ENCODE data around the gene ATP7B. TPM values are rescaled to one million over a fixed set of nuclear protein-coding genes. Genes with fewer than 3 reads are reported as not detected.

The ATP7B gene
- total and polyA plus RNA-seq, 2 donors: 1.2 to 1.8 TPM

- WGBS: 97% methylated on average over 3 of the region's 3 CpGs
- DNase-seq (ENCODE audit: low read depth in 6 of 9, low spot score in 9 of 9): no peak
- H3K9me3 ChIP-seq (ENCODE audit: control insufficient read depth in 2 of 2, insufficient read depth in 1 of 2, low read length in 1 of 2): no peaks in the 10 kb centered on the region
- no peak overlapping the region for H3K4me3 ChIP-seq (ENCODE audit: low read length in 2 of 2)
- H3K27ac ChIP-seq (ENCODE audit: low read depth in 1 of 2, low read length in 1 of 2): no peak overlapping the region
- no peaks in the 10 kb centered on the region for H3K36me3 ChIP-seq (ENCODE audit: control insufficient read depth in 2 of 2, insufficient read depth in 2 of 2, low read length in 1 of 2)
- H3K27me3 ChIP-seq (ENCODE audit: control insufficient read depth in 2 of 2, insufficient read depth in 1 of 2, low read length in 1 of 2): no peaks in the 10 kb centered on the region
- peaks cover 0 to 10% of the 10 kb centered on the region in 2 donors for H3K4me1 ChIP-seq (ENCODE audit: control insufficient read depth in 2 of 2, insufficient read depth in 2 of 2, low read length in 2 of 2)
These were observed 51.5 kb downstream of the ATP7B start for GRCh38 chr13:51959773-51960172.

- H3K9me3 ChIP-seq (ENCODE audit: control insufficient read depth in 2 of 2, insufficient read depth in 1 of 2, low read length in 1 of 2): no peaks in the 10 kb centered on the region
- no peaks in the 10 kb centered on the region for H3K36me3 ChIP-seq (ENCODE audit: control insufficient read depth in 2 of 2, insufficient read depth in 2 of 2, low read length in 1 of 2)
- no peaks in the 10 kb centered on the region for H3K27me3 ChIP-seq (ENCODE audit: control insufficient read depth in 2 of 2, insufficient read depth in 1 of 2, low read length in 1 of 2)
- WGBS: 97% methylated on average over 8 of the region's 8 CpGs
- no peak overlapping the region for H3K4me3 ChIP-seq (ENCODE audit: low read length in 2 of 2)
- H3K27ac ChIP-seq (ENCODE audit: low read depth in 1 of 2, low read length in 1 of 2): no peak overlapping the region
- no peak for DNase-seq (ENCODE audit: low read depth in 6 of 9, low spot score in 9 of 9)
- peaks cover 0 to 12% of the 10 kb centered on the region in 2 donors for H3K4me1 ChIP-seq (ENCODE audit: control insufficient read depth in 2 of 2, insufficient read depth in 2 of 2, low read length in 2 of 2)
These were observed 53.1 kb downstream of the ATP7B start for GRCh38 chr13:51958217-51958547.

- 91% methylated on average over 9 of the region's 9 CpGs for WGBS
- DNase-seq (ENCODE audit: low read depth in 6 of 9, low spot score in 9 of 9): no peak
- H3K36me3 ChIP-seq (ENCODE audit: control insufficient read depth in 2 of 2, insufficient read depth in 2 of 2, low read length in 1 of 2): no peaks in the 10 kb centered on the region
- no peak overlapping the region for H3K27ac ChIP-seq (ENCODE audit: low read depth in 1 of 2, low read length in 1 of 2)
- no peak overlapping the region for H3K4me3 ChIP-seq (ENCODE audit: low read length in 2 of 2)
- no peaks in the 10 kb centered on the region for H3K9me3 ChIP-seq (ENCODE audit: control insufficient read depth in 2 of 2, insufficient read depth in 1 of 2, low read length in 1 of 2)
- no peaks in the 10 kb centered on the region for H3K27me3 ChIP-seq (ENCODE audit: control insufficient read depth in 2 of 2, insufficient read depth in 1 of 2, low read length in 1 of 2)
- peaks cover 0 to 12% of the 10 kb centered on the region in 2 donors for H3K4me1 ChIP-seq (ENCODE audit: control insufficient read depth in 2 of 2, insufficient read depth in 2 of 2, low read length in 2 of 2)
These were observed 53.7 kb downstream of the ATP7B start for GRCh38 chr13:51957377-51958216.

GRCh38 chr13:51956717-51957116 lies 54.5 kb downstream of the ATP7B start:
- Histone ChIP-seq H3K27me3 (ENCODE audit: control insufficient read depth in 2 of 2, insufficient read depth in 1 of 2, low read length in 1 of 2) (no peaks in the 10 kb centered on the region), H3K4me3 (ENCODE audit: low read length in 2 of 2) (no peak overlapping the region)
- no peak for DNase-seq (ENCODE audit: low read depth in 6 of 9, low spot score in 9 of 9)

GRCh38 chr13:51955816-51956603 lies 55.2 kb downstream of the ATP7B start:
- WGBS: 59% methylated on average over 16 of the region's 16 CpGs
- Histone ChIP-seq H3K36me3 (ENCODE audit: control insufficient read depth in 2 of 2, insufficient read depth in 2 of 2, low read length in 1 of 2) (no peaks in the 10 kb centered on the region), H3K27me3 (ENCODE audit: control insufficient read depth in 2 of 2, insufficient read depth in 1 of 2, low read length in 1 of 2) (no peaks in the 10 kb centered on the region), H3K4me1 (ENCODE audit: control insufficient read depth in 2 of 2, insufficient read depth in 2 of 2, low read length in 2 of 2) (peaks cover 0 to 10% of the 10 kb centered on the region in 2 donors), H3K27ac (ENCODE audit: low read depth in 1 of 2, low read length in 1 of 2) (peak overlapping the region in 1 of 2 donors; percentile 34), H3K4me3 (ENCODE audit: low read length in 2 of 2) (no peak overlapping the region), H3K9me3 (ENCODE audit: control insufficient read depth in 2 of 2, insufficient read depth in 1 of 2, low read length in 1 of 2) (no peaks in the 10 kb centered on the region)
- no peak for DNase-seq (ENCODE audit: low read depth in 6 of 9, low spot score in 9 of 9)

More at GRCh38 chr13:51956717-51957116, 54.5 kb downstream of the ATP7B start:
- H3K36me3 ChIP-seq (ENCODE audit: control insufficient read depth in 2 of 2, insufficient read depth in 2 of 2, low read length in 1 of 2): no peaks in the 10 kb centered on the region
- no peaks in the 10 kb centered on the region for H3K9me3 ChIP-seq (ENCODE audit: control insufficient read depth in 2 of 2, insufficient read depth in 1 of 2, low read length in 1 of 2)
- peaks cover 0 to 10% of the 10 kb centered on the region in 2 donors for H3K4me1 ChIP-seq (ENCODE audit: control insufficient read depth in 2 of 2, insufficient read depth in 2 of 2, low read length in 2 of 2)
- no peak overlapping the region for H3K27ac ChIP-seq (ENCODE audit: low read depth in 1 of 2, low read length in 1 of 2)

GRCh38 chr13:51955281-51955771 lies 55.9 kb downstream of the ATP7B start:
- no peak overlapping the region for H3K4me3 ChIP-seq (ENCODE audit: low read length in 2 of 2)
- H3K4me1 ChIP-seq (ENCODE audit: control insufficient read depth in 2 of 2, insufficient read depth in 2 of 2, low read length in 2 of 2): peaks cover 0 to 10% of the 10 kb centered on the region in 2 donors
- peak overlapping the region in 1 of 2 donors; percentile 34 for H3K27ac ChIP-seq (ENCODE audit: low read depth in 1 of 2, low read length in 1 of 2)
- peaks cover 0 to under 1% of the 10 kb centered on the region in 2 donors for H3K9me3 ChIP-seq (ENCODE audit: control insufficient read depth in 2 of 2, insufficient read depth in 1 of 2, low read length in 1 of 2)
- peak in 1 of 9 donors; percentile 22 for DNase-seq (ENCODE audit: low read depth in 6 of 9, low spot score in 9 of 9)
- no peaks in the 10 kb centered on the region for H3K36me3 ChIP-seq (ENCODE audit: control insufficient read depth in 2 of 2, insufficient read depth in 2 of 2, low read length in 1 of 2)
- no peaks in the 10 kb centered on the region for H3K27me3 ChIP-seq (ENCODE audit: control insufficient read depth in 2 of 2, insufficient read depth in 1 of 2, low read length in 1 of 2)
- WGBS: 42% methylated on average over 15 of the region's 15 CpGs

GRCh38 chr13:51953347-51954195 lies 57.7 kb downstream of the ATP7B start:
- Histone ChIP-seq H3K36me3 (ENCODE audit: control insufficient read depth in 2 of 2, insufficient read depth in 2 of 2, low read length in 1 of 2) (no peaks in the 10 kb centered on the region), H3K27me3 (ENCODE audit: control insufficient read depth in 2 of 2, insufficient read depth in 1 of 2, low read length in 1 of 2) (no peaks in the 10 kb centered on the region), H3K9me3 (ENCODE audit: control insufficient read depth in 2 of 2, insufficient read depth in 1 of 2, low read length in 1 of 2) (peaks cover 0 to 4% of the 10 kb centered on the region in 2 donors), H3K27ac (ENCODE audit: low read depth in 1 of 2, low read length in 1 of 2) (no peak overlapping the region), H3K4me1 (ENCODE audit: control insufficient read depth in 2 of 2, insufficient read depth in 2 of 2, low read length in 2 of 2) (peaks cover 0 to 10% of the 10 kb centered on the region in 2 donors), H3K4me3 (ENCODE audit: low read length in 2 of 2) (no peak overlapping the region)
- no peak for DNase-seq (ENCODE audit: low read depth in 6 of 9, low spot score in 9 of 9)
- WGBS: 50% methylated on average over 3 of the region's 3 CpGs

- WGBS: 79% methylated on average over 5 of the region's 5 CpGs
These were observed 60.5 kb downstream of the ATP7B start for GRCh38 chr13:51950722-51951121.

More at GRCh38 chr13:51950722-51951121, 60.5 kb downstream of the ATP7B start:
- peaks cover 0 to 4% of the 10 kb centered on the region in 2 donors for H3K9me3 ChIP-seq (ENCODE audit: control insufficient read depth in 2 of 2, insufficient read depth in 1 of 2, low read length in 1 of 2)
- peak in 2 of 9 donors; percentile 7 to 45 for DNase-seq (ENCODE audit: low read depth in 6 of 9, low spot score in 9 of 9)
- H3K4me3 ChIP-seq (ENCODE audit: low read length in 2 of 2): no peak overlapping the region
- H3K27me3 ChIP-seq (ENCODE audit: control insufficient read depth in 2 of 2, insufficient read depth in 1 of 2, low read length in 1 of 2): no peaks in the 10 kb centered on the region
- no peaks in the 10 kb centered on the region for H3K36me3 ChIP-seq (ENCODE audit: control insufficient read depth in 2 of 2, insufficient read depth in 2 of 2, low read length in 1 of 2)
- no peak overlapping the region for H3K27ac ChIP-seq (ENCODE audit: low read depth in 1 of 2, low read length in 1 of 2)
- peaks cover 0 to 8% of the 10 kb centered on the region in 2 donors for H3K4me1 ChIP-seq (ENCODE audit: control insufficient read depth in 2 of 2, insufficient read depth in 2 of 2, low read length in 2 of 2)

All from thymus (tissue), 11 donors.